ENCODE data around the gene ZDHHC14. TPM values are rescaled to one million over a fixed set of nuclear protein-coding genes. Genes with fewer than 3 reads are reported as not detected.

ZDHHC14 gene
- total RNA-seq, 1 experiment from 2014 or later: 1.7 TPM

- Histone ChIP-seq H4K20me1 (ENCODE audit: control insufficient read depth, insufficient read depth, insufficient read length) (no peaks in the 10 kb centered on the region), H2BK12ac (ENCODE audit: insufficient read length, low read depth, low read length) (no peak overlapping the region), H3K56ac (ENCODE audit: insufficient read length, low read depth, low read length) (no peak overlapping the region), H4K8ac (replicated peaks; ENCODE audit: insufficient read length, low read depth, low read length) (no peak overlapping the region), H3K9ac (ENCODE audit: extremely low read depth, insufficient read length, low read length) (no peak overlapping the region), H3K4ac (ENCODE audit: low read depth, low read length) (no peak overlapping the region), H2BK15ac (ENCODE audit: low read depth, low read length) (no peak overlapping the region), H2BK20ac (ENCODE audit: low read depth, low read length, poor library complexity, severe bottlenecking) (no peak overlapping the region), H4K5ac (ENCODE audit: insufficient read length, low read depth, low read length) (no peak overlapping the region), H3K18ac (ENCODE audit: insufficient read length, low read depth, low read length) (no peak overlapping the region), H3K23ac (ENCODE audit: insufficient read length, low read depth, low read length) (no peak overlapping the region), H3K9me3 (ENCODE audit: control insufficient read depth, low read depth, low read length) (no peaks in the 10 kb centered on the region), H3K27me3 (ENCODE audit: insufficient read depth, low read length) (no peaks in the 10 kb centered on the region), H3K79me1 (ENCODE audit: insufficient read depth, low read depth, low read length, poor library complexity, severe bottlenecking) (no peaks in the 10 kb centered on the region), H2BK120ac (ENCODE audit: low read depth, low read length, poor library complexity, severe bottlenecking) (no peak overlapping the region), H3K79me2 (ENCODE audit: insufficient read depth, low read length) (no peaks in the 10 kb centered on the region), H3T11ph (ENCODE audit: low read length) (no peak overlapping the region), H2AFZ (ENCODE audit: low read length) (no peak overlapping the region), H2AK5ac (ENCODE audit: insufficient read length, low read length) (no peak overlapping the region), H2BK5ac (ENCODE audit: insufficient read length, low read length) (no peak overlapping the region), H3K14ac (ENCODE audit: insufficient read depth, low read length) (no peak overlapping the region), H3K4me1 (ENCODE audit: insufficient read depth, low read length) (no peaks in the 10 kb centered on the region; the same call in 1 of the 2 replicates), H3K23me2 (ENCODE audit: insufficient read length, low read depth, low read length, poor library complexity, severe bottlenecking) (no peaks in the 10 kb centered on the region), H4K91ac (ENCODE audit: insufficient read length, low read depth, low read length) (no peak overlapping the region), H3K4me2 (ENCODE audit: insufficient read depth, insufficient read length, low read length) (no peak overlapping the region), H3K27ac (ENCODE audit: insufficient read length, low read depth, low read length) (no peak overlapping the region)
- TF ChIP-seq CTCF (conservative IDR thresholded peaks at IDR 0.05): no peak
- no CpG with 5 or more reads among the region's 8 CpGs for WGBS (ENCODE audit: extremely low coverage, insufficient read length, low lambda C conversion rate)
- Mint-ChIP-seq H3K4me3 (no peak overlapping the region), H3K4me1 (no peaks in the 10 kb centered on the region), H3K36me3 (ENCODE audit: insufficient read depth in 1 of 3, low read depth in 3 of 3) (no peaks in the 10 kb centered on the region), H3K9me3 (no peaks in the 10 kb centered on the region), H3K27ac (no peak overlapping the region), H3K27me3 (ENCODE audit: low read depth) (peaks cover 3% of the 10 kb centered on the region; the same call in 1 of the 2 replicates)
- DNase-seq: no peak
Observed at GRCh38 chr6:157683707-157684106, 302.7 kb downstream of the ZDHHC14 start.

All from H9 (cell line).